HG03139 (cell line): ENCODE data around the gene PNMA8B.

Source experiments
- ATAC-seq: cut with Tn5 transposase; IDR thresholded peaks from one replicate; pipeline ENCODE4 v1.9.1; 2021; ENCODE audit not compliant: unreplicated experiment

PNMA8B gene

GRCh38 chr19:46487802-46488445 is 7.7 kb downstream of the PNMA8B start:
- ATAC-seq: no peak

DNA sequence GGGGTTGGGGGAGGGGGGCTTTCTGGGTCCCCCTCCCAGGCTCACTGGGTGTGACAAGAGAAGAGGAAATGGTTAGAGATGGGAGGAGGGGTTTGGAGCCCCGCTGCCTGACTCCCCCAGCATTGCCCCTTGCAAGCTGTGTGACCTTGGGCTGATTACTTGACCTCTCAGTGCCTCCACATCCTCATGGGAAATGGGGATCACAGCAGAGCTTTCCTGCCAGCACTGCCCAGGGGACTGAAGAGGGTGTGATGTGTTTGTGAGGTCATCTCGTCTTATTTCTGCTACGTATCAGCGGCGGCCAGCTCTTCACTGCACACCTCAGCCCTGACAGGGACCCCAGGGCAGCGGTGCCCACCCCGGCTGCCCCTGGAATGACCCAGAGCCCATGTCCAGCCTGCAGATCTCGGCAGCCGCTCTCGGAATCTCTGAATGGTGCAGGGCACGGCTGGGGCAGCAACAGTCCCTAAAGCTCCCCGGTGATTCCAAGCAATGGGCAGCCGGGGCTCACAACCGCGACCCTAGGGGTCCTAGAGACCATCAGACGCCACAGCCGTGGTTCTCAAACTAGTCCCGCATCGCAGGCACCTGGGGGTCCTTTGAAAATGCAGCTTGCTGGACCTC is 8.4 kb downstream of the PNMA8B start:
- ATAC-seq: no peak

- no peak for ATAC-seq
Measured at GRCh38 chr19:46486358-46486757, 9.3 kb downstream of the PNMA8B start.

DNA sequence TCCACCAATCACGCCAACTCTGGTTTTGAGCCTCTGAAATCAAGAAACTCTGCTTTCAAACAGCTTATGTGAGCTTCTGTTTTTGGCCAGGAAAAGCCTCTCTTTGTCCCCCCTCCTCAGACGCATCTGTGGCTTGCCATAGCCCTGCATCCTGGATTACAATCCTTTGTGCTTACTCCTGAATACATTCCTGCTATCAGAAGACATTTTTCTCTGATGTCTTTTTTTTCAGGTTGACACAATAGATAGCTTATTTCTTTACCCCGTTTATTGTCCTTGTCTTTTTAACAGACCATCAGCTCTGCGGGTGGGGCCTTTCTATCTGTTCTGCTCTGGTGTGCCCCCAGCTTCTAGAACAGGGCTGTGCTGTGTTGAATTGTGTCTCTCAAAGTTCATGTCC is 11.0 kb downstream of the PNMA8B start:
- no peak for ATAC-seq

DNA sequence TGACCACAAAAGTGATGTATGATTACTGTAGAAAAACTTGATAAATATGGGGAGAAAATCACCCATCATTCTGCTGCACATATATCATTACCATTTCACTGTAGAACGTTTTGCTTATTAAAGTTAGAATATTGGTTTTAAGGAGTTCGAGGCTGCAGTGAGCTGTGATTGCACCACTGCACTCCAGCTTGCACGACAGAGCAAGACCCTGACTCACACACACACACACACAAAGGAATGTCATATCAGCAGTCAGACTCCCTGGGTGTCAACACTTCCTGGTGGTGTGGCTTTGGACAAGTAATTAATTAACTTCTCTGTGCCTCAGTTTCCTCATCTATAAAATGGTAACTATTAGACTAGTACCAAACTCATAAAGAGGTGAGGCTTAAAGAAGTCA is 13.0 kb downstream of the PNMA8B start:
- ATAC-seq: no peak

DNA sequence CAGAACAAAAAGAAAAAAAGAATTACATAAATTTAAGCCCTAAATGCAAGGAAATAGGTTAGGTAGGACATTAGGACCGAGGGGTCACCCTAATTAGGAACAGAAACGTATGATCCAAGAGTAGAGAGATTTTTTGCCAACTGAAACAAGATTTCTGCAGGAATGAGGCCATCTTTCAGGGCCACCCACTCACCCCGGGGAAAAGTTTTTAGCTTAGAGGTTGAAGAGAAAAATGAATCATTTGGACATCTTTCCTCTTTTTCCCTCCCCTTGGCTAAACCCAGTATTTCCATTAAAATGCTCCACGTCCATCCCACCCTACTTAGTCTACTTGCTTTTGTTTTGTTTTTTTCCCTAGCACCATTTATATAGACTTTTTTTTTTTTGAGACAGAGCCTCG is 13.7 kb downstream of the PNMA8B start:
- no peak for ATAC-seq

DNA sequence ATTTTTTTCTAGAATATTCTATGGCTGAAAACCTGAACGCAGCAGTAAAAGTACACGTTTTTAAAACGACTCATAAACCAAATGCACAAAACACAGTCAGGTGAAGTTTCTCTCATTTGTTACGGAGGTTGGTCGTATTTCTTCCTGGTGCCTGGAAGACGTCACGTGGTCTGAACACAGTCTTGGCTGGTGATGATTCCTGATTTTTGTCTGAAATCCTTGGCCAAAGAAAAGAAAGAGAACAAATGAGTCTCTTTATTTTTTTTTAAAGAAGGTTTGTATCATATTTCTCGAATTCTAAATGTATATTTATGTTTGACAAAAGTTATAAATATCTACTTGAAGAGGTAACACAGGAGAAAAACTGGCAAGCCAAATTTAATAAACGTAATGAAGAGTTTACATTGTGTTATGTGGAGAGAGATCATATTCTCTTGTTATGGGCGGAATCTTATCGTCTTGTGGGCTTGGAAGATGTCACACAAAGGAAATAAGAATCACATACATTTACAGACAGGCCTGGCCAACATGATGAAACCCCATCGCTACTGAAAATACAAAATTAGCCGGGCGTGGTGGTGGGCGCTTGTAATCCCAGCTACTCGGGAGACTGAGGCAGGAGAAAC is 14.3 kb downstream of the PNMA8B start:
- no peak for ATAC-seq

DNA sequence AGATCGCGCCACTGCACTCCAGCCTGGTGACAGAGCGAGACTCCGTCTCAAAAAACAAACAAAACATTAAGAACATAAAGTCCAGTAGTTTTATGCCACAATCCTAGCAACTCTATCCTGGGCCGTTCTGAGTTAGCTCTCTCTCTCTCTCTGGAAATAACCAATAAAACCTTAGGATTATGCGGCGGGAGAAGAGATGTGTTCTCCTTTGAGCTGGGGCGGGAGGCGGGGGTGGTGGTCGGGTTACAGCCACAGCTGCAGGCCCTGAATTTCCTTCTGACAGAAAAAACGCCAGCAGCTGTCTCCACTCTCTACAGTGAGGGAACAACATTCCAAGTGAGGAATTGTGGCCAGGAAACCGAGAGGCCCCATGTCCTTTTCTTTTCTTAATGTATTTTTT is 15.3 kb downstream of the PNMA8B start:
- ATAC-seq: no peak

DNA sequence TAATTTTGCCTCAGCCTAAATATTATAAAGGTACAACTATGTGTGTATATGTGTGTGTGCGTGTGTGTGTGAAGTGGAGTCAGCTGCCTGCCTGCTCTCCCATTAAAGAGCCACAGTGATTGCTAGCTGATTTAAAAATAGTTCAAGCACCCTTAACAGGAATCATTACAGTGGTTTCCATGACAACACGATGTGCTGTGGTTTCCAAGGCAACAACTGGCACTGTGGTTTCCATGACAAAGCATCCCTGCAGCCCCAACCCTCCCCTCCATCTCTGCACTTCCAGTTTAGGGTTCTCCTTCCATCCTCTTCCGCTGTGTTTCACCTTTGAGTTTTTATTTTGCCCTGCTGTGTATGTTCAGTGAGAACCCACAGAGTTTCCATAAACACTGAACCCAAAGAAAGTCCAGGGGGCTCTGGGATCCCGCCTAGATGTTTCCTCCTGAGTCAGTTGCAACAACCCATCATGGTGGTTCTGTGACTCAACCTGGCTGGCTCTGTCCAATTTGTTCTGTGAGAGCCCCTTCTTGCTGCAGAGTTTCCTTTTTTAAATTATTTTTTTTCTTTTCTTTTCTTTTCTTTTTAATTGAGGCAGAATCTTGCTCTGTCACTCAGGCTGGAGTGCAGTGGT is 17.2 kb downstream of the PNMA8B start:
- no peak for ATAC-seq

GRCh38 chr19:46475986-46476385 is 19.7 kb downstream of the PNMA8B start:
- ATAC-seq: no peak

- no peak for ATAC-seq
Measured at GRCh38 chr19:46474211-46474610, 21.5 kb downstream of the PNMA8B start.

DNA sequence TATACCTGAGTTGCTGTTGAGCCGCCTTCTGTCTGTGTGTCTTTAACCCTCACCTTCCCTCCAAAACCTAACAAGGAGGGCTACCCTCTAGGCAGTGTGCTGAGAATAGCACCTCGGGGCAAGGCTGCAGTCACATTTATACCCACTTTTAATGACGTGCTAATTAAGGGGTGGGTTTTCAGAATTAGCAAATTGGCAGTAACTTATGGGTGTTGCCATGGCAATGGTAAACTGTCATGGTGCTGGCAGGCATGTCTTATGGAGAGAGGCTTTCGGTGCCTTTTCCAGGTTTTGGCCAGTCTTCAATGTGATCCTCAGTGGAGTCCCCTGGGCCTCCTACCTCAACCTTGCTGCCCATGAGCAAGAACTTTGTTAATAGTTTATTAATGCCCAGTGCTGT is 23.1 kb downstream of the PNMA8B start:
- ATAC-seq: no peak

GRCh38 chr19:46471811-46472543 is 23.7 kb downstream of the PNMA8B start:
- ATAC-seq: no peak

DNA sequence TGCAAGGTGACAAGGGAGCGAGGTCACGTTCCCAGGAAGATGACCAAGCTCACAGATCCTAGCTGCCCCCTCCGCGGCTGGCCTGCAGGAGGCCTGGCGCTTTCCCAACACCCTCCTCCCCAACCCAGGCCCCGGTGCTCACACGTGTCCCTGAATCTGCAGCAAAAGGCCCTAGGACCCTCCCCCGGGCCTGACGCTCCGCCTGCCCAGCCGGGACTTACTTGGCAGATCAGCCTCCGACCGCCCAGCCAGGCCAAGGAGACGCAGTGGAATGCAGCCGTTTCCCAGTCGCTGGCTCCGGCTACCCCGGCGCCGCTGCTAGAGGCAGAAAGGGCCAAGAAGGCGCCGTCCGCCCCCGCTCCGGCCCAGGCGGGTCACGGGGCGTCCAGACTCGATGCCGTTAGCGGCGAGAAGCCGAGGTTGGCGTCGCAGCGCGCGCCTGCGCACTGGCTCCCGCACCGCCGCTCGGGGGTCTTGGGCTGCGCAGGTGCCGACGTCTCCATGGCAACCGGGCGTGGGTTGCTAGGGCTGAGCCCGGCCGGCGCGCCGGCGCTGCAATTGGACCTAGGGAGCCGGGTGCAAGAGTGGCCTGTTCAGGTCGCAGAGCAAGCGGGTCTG is 24.4 kb downstream of the PNMA8B start, which contains the start of gene PNMA8A:
TSS of gene PNMA8A (minus strand) at position 448 of the 618 bp plus-strand sequence. CDS start 528 bp downstream, outside the sequence.
- no peak for ATAC-seq

DNA sequence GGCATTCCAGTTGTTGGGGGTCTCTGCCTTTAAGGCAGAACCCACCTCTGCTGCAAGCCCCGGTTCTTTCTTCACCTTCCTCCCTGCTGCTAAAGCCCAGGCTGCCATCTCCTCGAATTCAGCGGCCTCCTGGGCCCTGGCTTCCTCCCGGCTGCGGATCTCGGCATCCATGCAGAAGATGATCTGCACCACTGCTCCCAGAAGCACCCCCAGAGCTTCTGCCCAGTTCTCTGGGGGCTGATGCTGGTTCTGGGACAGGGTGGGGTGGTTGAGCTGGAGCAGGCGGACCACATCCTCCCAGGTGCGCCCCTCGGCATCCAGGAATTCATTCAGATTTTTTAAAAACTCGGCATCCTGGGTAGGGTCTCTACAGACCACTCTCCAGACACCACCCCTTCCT is 25.3 kb downstream of the PNMA8B start:
- ATAC-seq: no peak

DNA sequence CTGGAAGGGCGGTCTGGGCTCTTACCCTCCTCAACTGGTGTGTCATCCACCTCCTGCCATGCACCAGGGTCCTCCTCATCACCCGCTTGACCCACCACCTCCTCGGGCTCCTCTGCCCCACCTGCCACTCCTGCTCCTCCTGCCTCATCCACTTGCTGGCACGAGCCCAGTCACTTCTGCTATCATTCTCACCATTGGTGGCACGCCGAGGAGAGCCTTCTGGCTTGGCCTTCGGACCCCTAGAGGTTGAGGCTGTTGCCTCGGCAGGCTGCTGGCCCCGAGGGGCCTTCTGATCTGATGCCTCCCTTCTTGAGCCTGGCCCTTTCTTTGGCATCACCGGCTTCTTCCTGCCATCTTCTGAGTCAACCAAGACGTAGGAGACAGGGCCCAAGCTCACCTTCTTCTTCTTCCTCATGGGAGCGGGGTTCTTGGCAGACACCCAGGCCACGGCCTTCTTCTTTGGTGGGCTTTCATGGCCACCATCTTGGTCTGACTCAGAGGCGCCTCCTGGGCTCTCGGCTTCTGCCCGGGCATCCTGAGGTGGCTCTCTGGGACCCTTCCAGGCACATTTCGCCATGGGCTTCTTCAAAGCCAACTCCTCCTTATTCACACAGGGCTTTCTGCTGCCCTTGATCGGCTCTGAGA is 26.0 kb downstream of the PNMA8B start:
- no peak for ATAC-seq

GRCh38 chr19:46466536-46467196 is 29.0 kb downstream of the PNMA8B start:
- ATAC-seq: no peak

DNA sequence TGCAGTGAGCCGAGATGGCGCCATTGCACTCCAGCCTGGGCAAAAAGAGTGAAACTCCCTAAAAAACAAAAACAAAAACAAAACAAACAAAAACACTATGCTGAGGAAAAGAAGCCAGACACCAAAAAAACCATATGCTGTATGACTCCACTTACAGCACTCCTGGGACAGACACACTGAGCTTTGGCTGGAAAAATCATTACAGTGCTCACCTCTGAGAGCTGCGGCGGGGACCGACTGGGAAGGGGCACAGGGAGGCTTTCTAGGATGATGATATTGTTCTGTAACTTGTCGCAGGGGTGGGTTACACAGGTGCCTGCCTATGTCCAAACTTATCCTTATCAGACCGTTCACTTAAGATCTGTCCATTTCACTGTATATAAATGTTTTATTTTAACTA is 32.2 kb downstream of the PNMA8B start:
- no peak for ATAC-seq

DNA sequence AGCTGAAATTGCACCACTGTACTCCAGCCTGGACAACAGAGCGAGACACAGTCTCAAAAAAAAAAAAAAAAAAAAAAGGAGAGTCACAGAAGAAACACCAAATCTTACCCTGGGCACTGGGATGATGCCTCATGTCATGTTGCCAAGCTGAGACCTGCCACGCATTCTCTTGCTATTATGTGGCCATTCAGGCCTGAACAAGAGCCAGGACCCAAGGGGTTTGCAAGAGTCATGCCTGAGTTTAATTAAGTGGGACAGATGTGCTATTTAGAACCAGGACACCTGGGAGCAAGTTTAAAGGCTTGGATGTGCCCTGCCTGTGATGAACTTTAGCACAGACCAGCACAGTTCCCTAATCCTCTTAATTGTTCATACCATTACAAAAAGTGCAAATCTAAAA is 34.1 kb downstream of the PNMA8B start:
- ATAC-seq: no peak

DNA sequence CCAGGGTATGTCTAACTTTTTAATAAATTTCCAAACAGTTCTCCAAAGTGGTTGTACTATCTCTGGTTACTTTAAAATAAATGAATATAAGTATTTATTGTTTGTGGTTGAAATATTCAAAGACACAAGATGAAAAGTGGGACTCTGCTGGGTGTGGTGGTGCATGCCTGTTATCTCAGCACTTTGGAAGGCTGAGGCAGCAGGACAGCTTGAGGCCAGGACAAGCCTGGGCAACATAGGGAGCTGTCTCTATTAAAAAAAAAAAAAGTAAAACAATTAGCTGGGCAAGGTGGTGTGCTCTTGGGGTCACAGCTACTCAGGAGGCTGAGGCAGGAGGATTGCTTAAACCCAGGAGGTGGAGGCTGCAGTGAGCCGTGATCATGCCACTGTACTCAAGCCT is 34.7 kb downstream of the PNMA8B start:
- no peak for ATAC-seq
